GM23248 (cell line): ENCODE results near the gene LDB2.

Experiments
- EZH2 ChIP-seq: fragments of 200-600 bp; sonication (generic); IDR thresholded peaks from 2 replicates; pipeline ENCODE4 v1.6.1; 2018; ENCODE audit warnings: antibody characterized with exemption, mild to moderate bottlenecking; ENCODE audit not compliant: insufficient read depth, poor library complexity, severe bottlenecking
- EZH2phosphoT487 ChIP-seq: fragments of 200-600 bp; sonication (generic); IDR thresholded peaks from 2 replicates; pipeline ENCODE4 v1.6.1; 2018; ENCODE audit warnings: antibody characterized with exemption, moderate library complexity, mild to moderate bottlenecking, low read depth; ENCODE audit not compliant: insufficient read depth

GRCh38 chr4:16714191-16714590 is 184.3 kb downstream of the LDB2 start:
- TF ChIP-seq EZH2, result no peak
- TF ChIP-seq EZH2phosphoT487, result no peak
